HG02678 (cell line): Measurements from ENCODE around the gene OR1S2.
"Not testable (repeated sequence)": the region's sequence is repeated elsewhere in the genome, so short reads cannot be mapped to it uniquely, and the experiment has no call there.

Experiments used
- ATAC-seq: cut with Tn5 transposase; IDR thresholded peaks from one replicate; pipeline ENCODE4 v1.9.1; 2021; ENCODE audit warnings: mild to moderate bottlenecking, moderate library complexity; ENCODE audit not compliant: unreplicated experiment

OR1S2 gene, protein sequence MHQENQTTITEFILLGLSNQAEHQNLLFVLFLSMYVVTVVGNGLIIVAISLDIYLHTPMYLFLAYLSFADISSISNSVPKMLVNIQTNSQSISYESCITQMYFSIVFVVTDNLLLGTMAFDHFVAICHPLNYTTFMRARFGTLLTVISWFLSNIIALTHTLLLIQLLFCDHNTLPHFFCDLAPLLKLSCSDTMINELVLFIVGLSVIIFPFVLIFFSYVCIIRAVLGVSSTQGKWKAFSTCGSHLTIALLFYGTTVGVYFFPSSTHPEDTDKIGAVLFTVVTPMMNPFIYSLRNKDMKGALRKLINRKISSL

DNA sequence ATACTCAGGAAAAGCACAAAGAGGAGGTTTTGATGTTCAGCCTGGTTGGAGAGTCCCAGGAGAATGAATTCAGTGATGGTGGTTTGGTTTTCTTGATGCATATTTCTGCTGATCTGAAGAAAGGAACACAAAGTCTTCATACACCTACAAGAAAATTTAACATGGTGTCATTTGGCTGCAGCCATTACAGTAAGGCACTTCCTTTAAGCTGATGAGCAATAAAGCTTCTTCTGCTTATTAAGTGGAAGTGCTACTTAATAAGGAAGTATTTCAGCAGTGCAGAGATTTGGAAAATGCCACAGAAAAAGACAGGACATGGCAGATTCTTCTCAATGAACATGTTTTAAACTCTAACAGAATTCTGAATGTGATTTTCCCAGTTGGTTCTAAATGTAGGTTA lies at the start of gene OR1S2:
OR1S2 (minus strand) TSS at position 101 of the 400 bp plus-strand sequence; CDS start at position 101, 0 bp downstream.
- ATAC-seq: no peak

DNA sequence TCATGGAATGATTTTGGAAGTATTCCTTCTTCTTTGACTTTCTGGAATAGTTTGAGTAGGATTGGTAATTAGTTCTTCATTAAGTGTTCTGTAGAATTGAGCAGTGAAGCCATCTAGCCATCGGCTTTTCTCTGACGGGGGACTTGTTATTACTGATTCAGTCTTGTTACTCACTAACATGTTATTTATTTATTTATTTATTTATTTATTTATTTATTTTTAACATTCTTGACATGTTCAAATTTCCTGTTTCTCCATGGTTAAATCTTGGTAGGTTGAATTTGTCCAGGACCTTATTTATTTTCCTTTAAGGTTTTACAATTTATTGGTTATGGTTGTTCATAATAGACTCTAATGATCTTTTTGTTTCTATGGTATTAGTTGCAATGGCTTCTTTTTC lies 40.0 kb upstream of the OR1S2 start:
- no peak for ATAC-seq

DNA sequence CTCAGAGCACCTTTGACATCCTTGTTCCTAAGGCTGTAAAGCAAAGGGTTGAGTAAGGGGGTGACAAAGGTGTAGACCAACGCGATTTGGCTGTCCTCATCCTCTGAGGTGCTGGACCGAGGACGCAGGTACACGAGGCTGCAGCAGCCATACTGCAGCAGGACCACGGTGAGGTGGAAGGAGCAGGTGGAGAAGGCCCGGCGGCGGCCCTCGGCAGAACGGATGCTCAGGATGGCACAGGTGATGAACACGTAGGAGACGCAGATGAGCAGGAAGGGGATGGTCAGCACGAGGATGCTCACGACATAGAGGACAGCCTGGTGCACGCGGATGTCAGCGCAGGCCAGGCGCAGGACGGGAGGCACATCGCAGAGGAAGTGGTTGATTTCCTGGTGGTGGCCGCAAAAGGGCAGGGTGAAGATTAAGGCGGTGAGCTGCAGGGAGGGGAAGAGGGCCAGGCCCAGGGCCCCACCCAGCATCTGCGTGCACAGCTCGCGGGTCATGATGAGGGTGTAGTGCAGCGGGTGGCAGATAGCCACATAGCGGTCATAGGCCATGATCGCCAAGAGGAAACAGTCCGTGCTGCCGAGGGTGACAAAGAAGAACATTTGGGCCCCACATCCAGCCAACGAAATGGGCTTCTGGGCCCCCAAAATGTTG lies 24.1 kb upstream of the OR1S2 start:
- no peak for ATAC-seq

DNA sequence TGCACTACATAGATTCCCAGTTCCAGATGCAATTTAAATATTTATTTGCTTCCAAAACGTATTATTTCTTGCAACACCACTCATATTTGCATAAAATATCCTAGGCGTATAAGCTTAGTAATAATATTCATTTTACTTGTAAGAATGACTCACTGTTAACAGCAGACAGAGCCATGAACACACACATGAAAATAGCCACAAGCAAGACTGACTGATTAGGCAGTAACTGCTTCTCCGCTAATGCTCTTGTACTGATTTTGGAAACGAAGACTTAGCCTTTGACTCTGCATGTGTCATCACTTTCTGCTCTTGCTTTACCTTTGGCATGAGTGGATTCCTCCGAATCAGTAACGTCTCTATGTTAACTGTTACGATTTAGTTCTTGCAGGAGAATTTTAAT lies 18.8 kb upstream of the OR1S2 start:
- ATAC-seq: no peak

DNA sequence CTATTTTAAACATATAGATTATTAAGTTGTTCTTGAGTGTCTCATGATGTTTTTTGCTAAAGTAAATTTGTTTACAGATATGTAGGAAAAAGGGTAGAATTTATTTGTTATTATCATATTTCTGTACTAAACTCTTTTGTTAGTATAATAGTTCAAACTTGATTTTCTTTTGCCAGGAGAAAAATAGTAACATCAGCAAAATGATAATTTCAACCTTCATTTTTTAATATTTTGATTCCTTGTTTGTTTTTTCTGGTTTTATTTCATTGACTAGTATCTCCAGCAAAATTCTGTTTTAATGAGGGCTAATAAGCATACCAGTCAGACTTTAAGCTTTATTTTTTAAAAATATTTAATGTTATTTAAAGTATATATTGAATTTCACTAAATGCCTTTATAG lies 12.5 kb upstream of the OR1S2 start:
- no peak for ATAC-seq

DNA sequence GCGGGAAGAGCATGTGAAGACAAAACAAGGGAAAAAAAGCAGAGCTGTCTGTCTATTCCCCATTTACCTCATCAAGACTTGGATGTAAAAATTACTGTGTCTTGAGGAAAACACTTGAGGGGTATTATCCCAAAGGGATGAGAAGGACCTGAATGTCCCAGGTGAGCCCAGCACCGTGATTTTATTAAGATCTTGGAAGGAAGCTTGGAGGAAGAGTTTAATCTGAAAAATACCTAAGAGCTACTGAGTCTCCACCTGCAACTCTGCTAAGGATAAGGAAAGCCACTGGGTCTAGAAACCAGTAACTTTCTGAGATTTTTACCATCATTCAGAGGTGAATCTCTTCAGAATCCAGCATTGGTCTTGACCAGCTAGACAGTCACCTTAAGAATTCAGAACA lies 8.5 kb upstream of the OR1S2 start, which contains the start of gene OR1S1:
OR1S1 (plus strand) TSS at position 301 of the 400 bp plus-strand sequence.
- not testable (repeated sequence) for ATAC-seq

DNA sequence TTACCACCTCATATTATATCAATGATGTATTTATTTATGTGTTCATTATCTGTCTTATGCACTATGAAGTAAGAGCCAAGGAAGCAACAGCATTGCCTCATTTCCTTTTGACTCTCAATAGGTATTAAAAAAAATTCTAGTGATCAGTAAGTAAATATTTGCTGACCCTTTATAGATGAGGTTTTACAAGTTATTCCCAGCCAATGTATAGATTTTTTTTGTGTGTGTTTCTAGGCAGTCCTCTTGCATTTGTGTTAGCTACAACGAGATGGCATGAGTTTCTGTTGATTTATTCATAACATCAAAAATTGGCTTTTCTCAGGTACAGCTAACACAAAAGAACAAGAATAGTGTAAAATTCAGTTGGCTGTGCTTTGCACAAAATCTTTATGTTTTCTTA lies 4.7 kb downstream of the OR1S2 start:
- ATAC-seq: no peak

DNA sequence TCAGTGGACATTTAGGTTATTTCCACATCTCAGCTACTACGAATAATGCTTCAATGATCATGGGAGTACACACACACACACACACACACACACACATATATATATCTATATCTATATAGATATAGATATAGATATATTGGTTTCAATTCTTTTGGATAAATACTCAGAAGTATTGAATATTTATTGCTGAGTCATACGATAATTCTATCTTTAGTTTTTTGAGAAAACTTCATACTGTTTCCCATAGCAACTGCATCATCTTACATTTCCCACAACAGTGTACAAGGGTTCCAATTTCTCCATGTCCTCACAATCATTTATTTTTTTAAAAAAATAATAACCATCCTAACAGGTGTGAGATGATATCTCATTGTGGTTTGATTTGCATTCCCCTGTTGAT lies 8.0 kb downstream of the OR1S2 start:
- ATAC-seq: no peak

DNA sequence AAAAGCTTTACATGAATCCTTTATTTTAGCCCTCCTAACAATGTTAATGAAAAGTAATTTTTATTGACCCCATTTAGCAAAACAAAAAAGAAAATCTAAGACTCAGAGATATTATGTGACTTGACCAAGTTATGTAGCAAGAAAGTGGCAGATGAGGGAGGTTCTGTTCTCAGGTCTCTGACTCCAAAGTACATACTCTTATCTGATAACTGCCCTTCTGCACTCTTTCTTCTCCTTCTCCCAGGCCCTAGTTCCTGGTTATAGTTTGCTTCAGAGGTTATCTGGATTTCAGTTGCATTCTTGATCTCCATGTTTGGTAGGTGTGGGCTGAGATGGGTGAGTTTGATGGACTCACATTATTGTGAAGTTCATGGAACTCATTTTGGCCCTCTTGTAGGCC lies 10.6 kb downstream of the OR1S2 start:
- no peak for ATAC-seq

DNA sequence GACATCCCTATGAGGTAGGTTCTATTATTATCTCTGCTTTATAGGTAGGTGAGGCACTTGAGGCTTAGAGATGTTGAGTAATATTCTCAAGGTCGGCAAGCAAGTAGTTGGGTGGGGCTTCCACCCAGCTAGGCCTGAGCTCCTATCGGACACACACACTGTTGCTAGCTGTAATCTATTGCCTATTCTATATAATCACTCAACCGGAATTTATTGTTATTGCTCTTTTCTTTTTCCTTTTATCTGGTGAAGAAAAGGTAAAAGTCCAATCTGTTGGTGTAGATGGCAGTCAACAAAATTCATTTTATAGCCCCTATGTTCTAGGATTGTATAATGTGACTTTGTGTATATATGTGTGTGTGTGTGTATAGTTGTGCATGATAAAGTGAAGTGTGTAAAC lies 11.7 kb downstream of the OR1S2 start:
- ATAC-seq: no peak

DNA sequence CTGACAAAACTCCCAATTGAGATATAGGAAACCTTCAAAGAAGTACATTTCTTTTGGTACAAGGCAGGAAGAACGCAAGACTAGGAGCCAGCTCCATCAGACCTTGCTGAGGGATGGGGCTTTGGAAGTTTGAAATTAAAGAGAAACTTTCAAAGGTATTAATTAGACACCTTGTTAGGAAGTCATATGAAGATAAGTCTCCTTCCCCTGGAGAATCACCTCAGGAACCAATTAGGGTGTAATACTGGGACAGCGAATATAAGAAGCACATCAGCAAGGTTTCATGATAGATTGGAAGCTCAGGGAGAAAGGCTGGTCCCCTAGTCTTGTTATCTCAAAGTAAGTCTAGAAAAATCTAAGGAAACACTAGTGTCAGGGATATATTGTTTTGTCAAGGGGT lies 15.2 kb downstream of the OR1S2 start, which contains the start of gene OR9Q2:
OR9Q2 (plus strand) TSS at position 301 of the 400 bp plus-strand sequence. CDS start 1,421 bp downstream, outside the sequence.
- ATAC-seq: no peak

DNA sequence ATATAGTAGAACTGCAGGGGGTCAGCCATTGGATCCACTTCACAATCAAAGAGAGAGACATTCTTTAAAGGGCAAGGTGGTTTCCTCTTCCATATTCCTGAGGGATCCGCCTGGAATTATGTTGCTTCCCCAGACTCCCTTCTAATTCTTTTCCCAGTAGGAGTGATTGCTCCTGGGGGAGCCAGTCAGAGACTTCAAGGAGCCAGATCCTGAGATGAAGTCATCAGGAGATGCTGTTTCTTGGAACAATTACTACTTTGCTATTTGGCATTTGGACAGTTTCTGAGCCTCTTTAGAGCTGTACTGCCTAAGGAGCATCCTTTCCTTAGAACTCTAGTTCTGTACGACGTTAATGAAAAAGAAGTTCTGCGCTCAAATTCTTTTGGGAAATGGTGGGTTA lies 17.0 kb downstream of the OR1S2 start:
- no peak for ATAC-seq

DNA sequence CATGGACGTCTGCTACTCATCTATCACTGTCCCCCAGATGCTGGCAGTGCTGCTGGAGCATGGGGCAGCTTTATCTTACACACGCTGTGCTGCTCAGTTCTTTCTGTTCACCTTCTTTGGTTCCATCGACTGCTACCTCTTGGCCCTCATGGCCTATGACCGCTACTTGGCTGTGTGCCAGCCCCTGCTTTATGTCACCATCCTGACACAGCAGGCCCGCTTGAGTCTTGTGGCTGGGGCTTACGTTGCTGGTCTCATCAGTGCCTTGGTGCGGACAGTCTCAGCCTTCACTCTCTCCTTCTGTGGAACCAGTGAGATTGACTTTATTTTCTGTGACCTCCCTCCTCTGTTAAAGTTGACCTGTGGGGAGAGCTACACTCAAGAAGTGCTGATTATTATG lies 24.3 kb downstream of the OR1S2 start:
- ATAC-seq: no peak

DNA sequence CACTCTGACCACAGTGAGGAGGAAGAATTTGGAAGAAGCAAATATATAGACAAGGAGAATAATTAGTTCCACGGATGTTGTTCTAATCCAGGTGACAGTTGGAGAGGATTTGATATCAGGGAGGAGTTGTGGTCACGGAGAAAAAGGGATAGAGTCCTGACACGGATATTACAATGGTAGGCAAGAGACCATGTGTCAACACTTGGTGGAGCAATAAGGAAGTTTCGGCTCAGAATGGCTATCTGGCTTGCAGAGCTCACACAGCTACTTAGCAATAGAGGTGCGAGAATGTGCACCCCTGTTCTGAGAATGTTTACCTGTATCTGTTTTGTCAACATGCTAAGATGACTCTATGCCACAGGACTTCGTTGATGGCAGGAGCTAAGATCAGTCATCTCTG lies 25.5 kb downstream of the OR1S2 start:
- no peak for ATAC-seq

DNA sequence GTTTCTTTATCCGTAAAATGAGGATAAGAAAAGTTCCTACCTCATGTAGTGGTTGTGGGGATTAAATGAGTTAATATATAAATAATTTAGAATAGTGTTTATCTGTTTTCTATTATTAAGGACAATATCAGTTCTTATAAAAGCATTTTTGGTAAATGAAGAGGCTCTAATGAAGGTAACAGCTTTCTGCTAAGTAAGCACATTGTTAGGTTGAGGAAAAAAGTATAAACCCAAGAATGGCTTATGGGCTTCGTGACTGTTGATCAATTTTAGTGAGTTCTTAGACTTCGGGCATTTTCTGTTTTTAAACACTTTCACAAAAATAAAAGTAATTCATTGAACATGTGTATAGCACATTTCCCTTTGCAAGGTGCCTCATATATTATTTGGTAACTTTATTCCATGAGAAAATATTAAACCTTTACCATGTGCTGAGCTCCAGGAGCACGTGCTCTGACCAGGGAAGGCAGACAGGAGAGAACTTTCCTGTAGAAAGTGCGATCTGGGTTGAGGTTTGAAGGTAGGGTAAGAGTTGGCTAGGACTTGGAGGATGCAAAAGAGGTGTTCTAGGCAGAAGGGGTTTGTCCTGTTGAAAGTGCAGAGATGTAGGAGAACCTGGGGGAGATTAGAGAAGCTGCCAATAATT lies 26.4 kb downstream of the OR1S2 start:
- no peak for ATAC-seq

DNA sequence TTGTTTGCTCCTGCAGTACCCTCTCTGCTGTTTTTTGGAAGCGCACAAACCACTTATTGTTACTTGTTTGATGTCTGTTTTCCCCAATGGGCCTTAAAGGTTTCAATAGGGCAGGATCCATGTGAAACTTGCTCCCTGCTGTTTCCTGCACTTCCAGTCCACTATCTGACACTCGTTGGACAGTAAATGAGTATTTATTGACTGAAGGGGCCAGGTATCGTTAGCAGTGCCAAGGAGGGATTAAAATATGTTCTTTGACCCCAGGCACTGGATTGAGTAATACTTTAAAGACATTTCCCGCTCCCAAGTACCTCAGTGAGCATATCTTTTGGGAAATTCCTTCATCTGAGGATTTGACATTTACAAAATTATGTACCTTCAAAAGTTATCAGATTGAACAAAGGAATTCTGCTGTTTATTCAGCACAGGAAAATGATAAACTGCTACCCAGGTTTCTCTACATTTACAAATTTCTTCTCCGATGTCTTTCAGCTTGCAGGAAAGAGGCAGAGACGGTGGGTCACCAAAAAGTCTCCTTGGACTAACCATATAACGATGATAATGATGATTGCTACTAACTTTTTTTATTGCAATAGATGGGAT lies 38.3 kb downstream of the OR1S2 start:
- no peak for ATAC-seq

DNA sequence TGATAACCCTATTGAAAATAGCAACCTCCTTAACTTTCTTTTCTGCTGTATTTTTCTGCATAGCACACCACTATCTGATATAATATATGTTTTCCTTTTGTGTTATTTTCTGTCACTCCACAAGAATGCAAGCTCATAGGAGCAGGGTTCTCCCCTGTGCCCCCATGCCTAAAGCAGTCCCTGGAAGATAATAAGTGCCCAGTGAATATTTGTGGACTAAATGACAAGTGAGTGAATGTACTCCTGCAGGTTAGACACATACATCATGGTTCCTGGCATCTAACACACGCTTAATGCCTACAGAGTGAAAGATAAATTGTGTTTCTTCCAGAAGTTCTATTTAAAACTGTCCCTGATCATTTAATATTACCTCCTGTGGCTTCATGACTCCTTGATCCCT lies 39.0 kb downstream of the OR1S2 start:
- ATAC-seq: no peak

DNA sequence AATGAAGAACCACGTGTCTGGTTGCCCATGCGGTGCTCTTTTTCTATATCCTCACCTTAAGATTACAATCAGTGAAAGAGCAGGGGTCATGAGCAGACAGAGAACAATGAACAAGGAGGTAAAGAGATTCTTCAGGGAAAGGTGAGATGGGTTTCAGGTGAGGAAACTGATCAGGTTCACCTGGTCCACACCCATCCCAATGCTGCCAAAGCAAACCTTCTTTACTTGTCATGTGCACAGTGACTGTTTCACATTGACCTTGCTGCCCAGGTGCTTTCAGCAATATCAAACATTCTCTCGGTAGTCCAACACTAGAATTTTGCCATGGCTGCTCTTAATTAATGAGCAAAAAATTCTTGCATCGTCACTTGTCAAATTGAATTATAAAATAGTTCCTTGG lies 39.6 kb downstream of the OR1S2 start:
- ATAC-seq: no peak
